COLO668 (cell line): ENCODE results near the gene LZTR1.
A peak's percentile ranks its signal among the peaks of the same experiment; 100 is the strongest.

Source experiments
- DNase-seq: peaks from one replicate; lab custom pipeline; 2025; ENCODE audit not compliant: unreplicated experiment; lab: John Stamatoyannopoulos, UW

LZTR1 gene

DNA sequence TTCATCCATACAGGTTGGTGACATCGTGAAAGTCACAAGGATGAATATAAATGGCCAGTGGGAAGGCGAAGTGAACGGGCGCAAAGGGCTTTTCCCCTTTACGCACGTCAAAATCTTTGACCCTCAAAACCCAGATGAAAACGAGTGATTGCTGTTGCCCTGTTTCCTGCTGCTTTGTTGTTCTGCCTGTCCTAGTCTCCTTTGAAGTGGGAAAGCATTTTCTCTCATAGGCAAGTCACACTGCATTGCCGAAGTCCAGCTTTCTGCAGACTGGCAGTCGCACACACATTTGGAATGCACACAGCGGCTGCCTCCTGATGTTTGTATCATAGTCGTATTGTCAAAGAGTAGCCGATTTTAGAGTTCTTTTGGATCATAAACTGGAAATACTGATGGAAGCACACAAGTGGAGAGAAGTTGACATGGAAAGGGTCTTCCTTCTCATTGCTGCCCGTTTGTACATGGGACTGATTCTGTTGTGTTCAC lies 32.4 kb upstream of the LZTR1 start:
- no peak for DNase-seq

DNA sequence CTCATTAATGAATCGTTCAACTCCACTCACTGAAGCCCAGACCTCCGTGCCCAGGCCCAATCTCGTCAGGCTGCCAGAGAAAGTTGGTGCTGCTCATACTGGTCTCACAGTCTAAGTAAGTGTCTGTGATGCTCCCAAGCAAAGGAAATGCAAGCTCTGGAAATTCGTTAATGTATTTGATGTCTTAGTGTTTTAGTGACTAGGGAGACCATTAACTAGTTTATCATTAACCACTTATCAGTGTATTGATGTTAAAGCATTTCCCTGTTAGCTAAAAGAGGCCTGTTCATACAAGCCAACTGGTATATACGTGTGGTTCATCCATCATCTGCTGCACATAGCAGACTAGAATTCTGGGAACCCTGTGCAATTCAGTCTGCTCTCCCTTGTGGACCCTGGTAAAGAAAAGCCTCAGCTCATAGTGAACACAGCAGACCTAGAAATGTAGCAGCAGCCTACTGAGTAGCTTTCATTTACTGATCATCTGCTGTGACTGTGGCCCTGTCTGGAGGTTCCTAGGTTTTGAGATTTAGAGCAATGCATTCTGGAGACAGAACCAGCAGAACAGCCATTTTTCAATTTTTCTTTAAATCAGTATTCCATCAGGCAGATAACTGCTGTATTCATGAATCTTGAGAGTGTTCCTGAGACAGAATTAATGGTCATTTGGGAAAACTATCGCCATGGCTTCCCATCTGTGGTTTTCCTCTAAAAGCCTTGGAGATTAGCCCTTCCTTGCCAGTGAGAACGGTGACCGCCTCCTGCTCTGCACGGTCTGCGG lies 30.8 kb upstream of the LZTR1 start:
- DNase-seq = no peak

DNA sequence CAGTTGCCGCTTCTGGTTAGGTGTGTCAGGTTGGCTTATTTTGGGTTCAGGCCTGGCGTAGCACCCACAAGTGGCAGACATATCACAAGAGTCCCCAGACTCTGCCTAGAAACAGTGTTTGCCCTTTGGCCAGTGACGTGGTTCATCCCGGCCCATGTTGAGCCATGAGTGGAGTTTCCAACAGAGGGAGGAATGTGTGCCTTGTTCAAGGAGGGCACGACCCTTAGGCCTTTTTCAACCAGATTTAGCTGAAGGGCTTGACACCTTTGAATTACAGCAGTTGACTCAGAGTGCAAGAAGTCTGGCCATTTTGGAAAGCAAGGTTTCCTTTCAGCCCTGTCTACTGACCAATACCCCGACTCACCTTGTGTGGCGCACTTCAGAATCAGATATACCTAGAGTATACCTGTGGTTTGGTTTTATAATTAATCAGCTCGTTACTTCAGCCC lies 30.1 kb upstream of the LZTR1 start:
- DNase-seq = no peak

DNA sequence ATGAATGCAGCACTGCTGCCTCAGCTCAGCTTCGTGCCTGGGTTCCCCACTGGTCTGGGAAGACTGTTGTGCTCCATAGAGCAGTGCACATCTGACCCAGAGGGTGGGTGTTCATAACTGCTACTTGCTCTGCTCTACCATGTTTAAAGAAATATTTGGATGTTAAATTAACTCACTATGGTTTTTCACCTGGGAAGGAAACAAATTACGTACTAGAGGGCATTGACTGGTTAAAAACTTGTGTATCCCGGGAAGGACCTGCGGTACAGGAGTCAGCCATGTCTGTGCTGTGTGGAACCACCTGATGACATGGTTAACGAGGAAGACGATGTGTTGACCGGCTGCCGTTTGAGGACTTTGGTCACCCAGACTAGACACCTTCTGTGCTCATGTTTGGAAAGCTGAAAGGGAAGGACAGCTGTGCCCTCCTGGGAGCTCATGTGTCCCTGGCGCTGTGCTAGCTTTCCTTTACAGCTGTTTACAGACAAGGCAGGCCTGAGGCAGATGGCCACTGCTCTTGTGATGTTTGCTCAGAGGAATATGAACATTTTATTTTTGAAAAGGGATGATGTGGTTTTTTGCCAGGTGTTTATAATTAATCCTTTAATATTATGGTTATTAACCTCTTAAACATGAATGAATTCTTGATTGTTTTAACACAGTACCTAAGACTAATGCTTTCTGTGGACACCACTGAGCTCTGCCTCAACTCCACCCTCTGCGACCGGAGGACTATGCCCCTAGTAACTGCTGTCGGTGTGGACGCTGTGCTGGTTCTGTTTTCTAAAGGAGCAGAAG lies 29.4 kb upstream of the LZTR1 start:
- DNase-seq = peak; percentile 90

GRCh38 chr22:20953342-20953608 lies 28.8 kb upstream of the LZTR1 start:
- no peak for DNase-seq

DNA sequence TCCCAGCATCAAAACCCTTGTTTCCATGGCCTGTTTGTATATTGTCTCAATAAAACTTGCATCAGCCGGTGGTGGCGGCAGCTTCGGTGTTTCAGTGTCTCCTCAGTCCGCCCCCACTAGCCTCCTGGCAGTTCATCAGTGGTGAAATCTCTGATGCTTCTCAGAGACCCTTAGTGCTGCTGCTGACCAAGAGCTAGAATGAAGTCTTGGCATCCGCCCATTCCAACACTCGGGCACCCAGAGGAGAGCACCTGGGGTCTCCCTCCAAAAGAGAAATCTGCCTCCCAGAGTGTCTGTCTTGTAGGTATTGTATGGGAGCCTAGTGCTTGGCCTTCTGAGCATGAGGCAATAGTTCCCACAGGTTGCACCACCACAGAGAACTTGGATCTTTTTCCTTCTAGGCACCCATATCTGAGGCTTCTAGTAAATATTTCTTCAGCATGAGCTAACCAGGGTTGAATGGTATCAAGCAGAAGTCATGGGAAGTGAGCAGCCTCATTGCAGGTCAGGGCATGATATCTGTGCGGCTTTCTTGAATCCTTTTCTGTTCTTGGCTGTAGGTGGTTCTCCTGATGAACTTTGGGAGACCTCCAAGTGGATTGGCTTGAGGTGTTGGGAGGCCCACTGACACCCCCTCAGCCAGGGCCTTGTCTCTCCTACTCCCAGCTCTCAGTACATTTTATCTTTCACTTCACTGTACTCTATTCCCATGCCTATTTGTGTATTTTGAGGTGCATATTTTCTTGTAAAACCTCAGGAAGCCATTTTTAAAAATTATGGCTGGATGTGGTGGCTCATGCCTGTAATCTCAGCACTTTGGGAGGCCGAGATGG lies 28.2 kb upstream of the LZTR1 start:
- DNase-seq = no peak

- no peak for DNase-seq
These were observed 26.5 kb upstream of the LZTR1 start for GRCh38 chr22:20955548-20955947.

- peak; percentile 58 for DNase-seq
These were observed 25.6 kb upstream of the LZTR1 start for GRCh38 chr22:20956258-20957101.

- peak; percentile 68 for DNase-seq
These were observed 24.9 kb upstream of the LZTR1 start for GRCh38 chr22:20957102-20957682.

GRCh38 chr22:20957683-20958431 lies 24.2 kb upstream of the LZTR1 start:
- peak; percentile 61 for DNase-seq

DNA sequence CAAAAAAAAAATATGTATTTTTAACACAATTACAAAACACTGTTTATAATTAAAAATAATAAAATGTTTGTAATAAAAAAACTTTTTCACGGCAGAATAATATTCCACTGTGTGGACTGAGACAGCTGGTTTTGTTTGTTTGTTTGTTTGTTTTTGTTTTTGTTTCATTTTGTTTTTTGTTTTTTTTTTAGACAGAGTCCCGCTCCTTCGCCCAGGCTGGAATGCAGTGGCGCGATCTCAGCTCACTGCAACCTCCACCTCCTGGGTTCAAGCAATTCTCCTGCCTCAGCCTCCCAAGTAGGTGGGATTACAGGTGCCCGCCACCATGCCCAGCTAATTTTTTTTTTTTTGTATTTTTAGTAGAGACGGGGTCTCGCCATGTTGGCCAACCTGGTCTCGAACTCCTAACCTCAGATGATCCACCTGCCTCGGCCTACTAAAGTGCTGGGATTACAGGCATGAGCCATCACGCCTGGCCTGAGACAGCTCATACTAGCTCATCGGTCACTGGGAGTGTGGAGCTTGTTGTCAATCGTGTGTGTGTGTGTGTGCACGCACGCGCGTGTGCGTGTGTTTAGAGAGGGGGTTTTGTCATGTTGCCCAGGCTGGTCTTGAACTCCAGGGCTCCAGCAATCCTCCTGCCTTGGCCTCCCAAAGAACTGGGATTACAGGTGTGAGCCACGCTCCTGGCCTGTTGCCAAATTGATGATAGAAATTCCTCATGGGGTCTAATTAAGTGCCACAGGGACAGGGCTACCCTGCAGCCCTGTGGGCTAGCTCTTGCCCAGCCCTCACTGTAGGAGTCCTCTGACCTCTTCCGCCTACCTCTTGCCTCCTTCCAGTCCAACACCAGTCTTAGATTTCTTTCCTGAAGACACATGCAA lies 22.3 kb upstream of the LZTR1 start:
- DNase-seq = no peak

DNA sequence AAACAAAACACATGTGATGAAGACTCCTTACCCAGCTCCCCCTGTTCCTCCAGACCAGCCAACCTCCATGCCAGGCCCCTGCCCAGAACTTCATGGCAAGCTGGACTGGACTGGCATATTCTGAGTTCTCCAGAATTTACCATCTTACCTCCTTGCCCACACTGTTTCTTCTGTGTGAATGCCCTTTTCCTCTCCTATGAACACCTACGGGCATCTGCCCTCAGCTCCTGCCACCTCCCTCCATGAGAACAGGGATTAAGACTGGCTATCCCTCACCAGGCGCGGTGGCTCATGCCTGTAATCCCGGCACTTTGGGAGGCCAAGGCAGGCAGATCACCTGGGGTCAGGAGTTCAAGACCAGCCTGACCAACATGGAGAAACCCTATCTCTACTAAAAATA lies 21.5 kb upstream of the LZTR1 start:
- no peak for DNase-seq

GRCh38 chr22:20962491-20962945 lies 19.6 kb upstream of the LZTR1 start:
- no peak for DNase-seq

DNA sequence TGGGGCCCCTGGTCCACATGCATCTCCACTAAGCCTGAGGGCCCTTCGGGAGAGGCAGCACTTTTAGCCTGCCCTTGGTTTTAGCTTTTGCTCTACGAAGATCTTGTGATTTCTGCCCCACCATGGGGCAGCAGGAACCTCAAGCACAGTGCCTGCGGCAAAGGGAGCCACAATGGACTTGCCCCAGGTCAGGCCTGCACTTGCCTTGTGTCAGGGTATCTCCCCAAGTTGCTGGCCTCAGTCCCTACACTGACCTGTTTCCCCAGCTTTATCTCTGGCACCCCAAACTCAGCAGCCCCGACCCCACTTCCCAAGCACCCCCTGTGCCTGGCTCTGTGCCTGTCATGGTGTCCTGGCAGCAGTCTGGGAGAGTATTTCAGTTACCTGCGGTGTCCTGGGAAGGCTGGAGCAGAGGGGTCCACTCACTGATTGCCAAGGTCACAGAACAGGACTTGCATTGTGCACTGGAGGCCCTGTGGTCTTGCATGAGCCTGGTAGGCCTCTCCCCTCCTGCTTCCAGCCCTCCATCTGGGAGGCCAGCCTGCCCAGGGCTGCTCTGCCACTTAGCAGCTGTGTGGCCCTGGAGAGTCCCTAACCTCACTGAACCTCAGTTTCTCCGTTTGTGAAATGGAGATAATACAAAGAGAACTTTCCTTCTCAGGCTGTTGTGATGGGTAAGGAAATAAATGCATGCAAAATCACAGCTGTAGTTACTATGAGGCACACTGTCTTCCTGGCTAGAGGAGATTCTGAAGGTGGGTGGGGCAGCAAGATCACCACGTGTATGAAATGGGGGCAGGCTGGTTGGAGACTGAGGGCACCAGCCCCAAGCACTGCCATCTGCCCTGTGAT lies 18.7 kb upstream of the LZTR1 start:
- DNase-seq = no peak

- DNase-seq = no peak
These were observed 17.9 kb upstream of the LZTR1 start for GRCh38 chr22:20964090-20964798.

- DNase-seq = no peak
These were observed 17.3 kb upstream of the LZTR1 start for GRCh38 chr22:20964799-20965103.
